H9 (cell line): ENCODE measurements around the gene COP1. TPM values are rescaled to one million over a fixed set of nuclear protein-coding genes. Genes with fewer than 3 reads are reported as not detected.

ENCODE experiments used
- DNase-seq: peaks from one replicate; pipeline ENCODE4 v3.0.0-alpha.2; 2017
- H2AFZ ChIP-seq: one replicate; pipeline ENCODE4 v1.6.1; 2013; ENCODE audit warnings: mild to moderate bottlenecking, low read length, control low read depth, moderate library complexity
- H2AK5ac ChIP-seq: 2 replicates; pipeline ENCODE4 v1.6.1; 2013; ENCODE audit warnings: low read length, control low read depth, mixed read lengths; ENCODE audit not compliant: insufficient read length
- H2BK120ac ChIP-seq: one replicate; pipeline ENCODE4 v1.6.1; 2013; ENCODE audit warnings: low read depth, mild to moderate bottlenecking, low read length, control low read depth, inconsistent platforms; ENCODE audit not compliant: poor library complexity, severe bottlenecking
- H2BK12ac ChIP-seq: 2 replicates; pipeline ENCODE4 v1.6.1; 2013; ENCODE audit warnings: low read length, control low read depth, mixed read lengths, low read depth; ENCODE audit not compliant: insufficient read length
- H2BK15ac ChIP-seq: 2 replicates; pipeline ENCODE4 v1.6.1; 2013; ENCODE audit warnings: low read depth, low read length, control low read depth
- H2BK20ac ChIP-seq: one replicate; pipeline ENCODE4 v1.6.1; 2013; ENCODE audit warnings: low read depth, mild to moderate bottlenecking, low read length, control low read depth, inconsistent platforms; ENCODE audit not compliant: poor library complexity, severe bottlenecking
- H2BK5ac ChIP-seq: 2 replicates; pipeline ENCODE4 v1.6.1; 2013; ENCODE audit warnings: low read length, control low read depth, mixed read lengths; ENCODE audit not compliant: insufficient read length
- H3K14ac ChIP-seq: 2 replicates; pipeline ENCODE4 v1.6.1; 2013; ENCODE audit warnings: low read length, control low read depth; ENCODE audit not compliant: insufficient read depth
- H3K18ac ChIP-seq: 2 replicates; pipeline ENCODE4 v1.6.1; 2013; ENCODE audit warnings: low read depth, mild to moderate bottlenecking, mixed read lengths, low read length, control low read depth; ENCODE audit not compliant: insufficient read length
- H3K23ac ChIP-seq: 2 replicates; pipeline ENCODE4 v1.6.1; 2013; ENCODE audit warnings: low read length, control low read depth, mixed read lengths, low read depth; ENCODE audit not compliant: insufficient read length
- H3K23me2 ChIP-seq: 2 replicates; pipeline ENCODE4 v1.6.1; 2013; ENCODE audit warnings: low read depth, mild to moderate bottlenecking, mixed read lengths, low read length, control low read depth; ENCODE audit not compliant: insufficient read length, poor library complexity, severe bottlenecking
- H3K27ac ChIP-seq: 2 replicates; pipeline ENCODE4 v1.5.1; 2013; ENCODE audit warnings: low read length, control low read depth, mixed read lengths, low read depth; ENCODE audit not compliant: insufficient read length
- H3K27me3 ChIP-seq: 2 replicates; pipeline ENCODE4 v1.6.1; 2013; ENCODE audit warnings: low read length, control low read depth, inconsistent platforms; ENCODE audit not compliant: insufficient read depth
- H3K4ac ChIP-seq: 2 replicates; pipeline ENCODE4 v1.6.1; 2013; ENCODE audit warnings: low read depth, mild to moderate bottlenecking, control low read depth, inconsistent platforms, low read length, moderate library complexity
- H3K4me1 ChIP-seq: 2 replicates; pipeline ENCODE4 v1.6.1; 2013; ENCODE audit warnings: low read length, control low read depth, inconsistent platforms; ENCODE audit not compliant: insufficient read depth
- H3K4me2 ChIP-seq: 2 replicates; pipeline ENCODE4 v1.6.1; 2013; ENCODE audit warnings: low read length, control low read depth, mixed read lengths; ENCODE audit not compliant: insufficient read length, insufficient read depth
- H3K56ac ChIP-seq: 2 replicates; pipeline ENCODE4 v1.6.1; 2013; ENCODE audit warnings: low read depth, mild to moderate bottlenecking, mixed read lengths, low read length, control low read depth; ENCODE audit not compliant: insufficient read length
- H3K79me1 ChIP-seq: 2 replicates; pipeline ENCODE4 v1.6.1; 2013; ENCODE audit warnings: low read depth, mild to moderate bottlenecking, moderate library complexity, low read length, control low read depth, inconsistent platforms; ENCODE audit not compliant: insufficient read depth, poor library complexity, severe bottlenecking
- H3K79me2 ChIP-seq: 2 replicates; pipeline ENCODE4 v1.6.1; 2013; ENCODE audit warnings: low read length, control low read depth, inconsistent platforms; ENCODE audit not compliant: insufficient read depth
- H3K9ac ChIP-seq: 2 replicates; pipeline ENCODE4 v1.6.1; 2013; ENCODE audit warnings: low read length, control low read depth, mixed read lengths; ENCODE audit not compliant: insufficient read length; ENCODE audit errors: extremely low read depth
- H3K9me3 ChIP-seq: one replicate; pipeline ENCODE4 v1.6.1; 2013; ENCODE audit warnings: low read depth, low read length, inconsistent platforms; ENCODE audit not compliant: control insufficient read depth
- H3T11ph ChIP-seq: one replicate; pipeline ENCODE4 v1.6.1; 2013; ENCODE audit warnings: mild to moderate bottlenecking, low read length, control low read depth, inconsistent platforms
- H4K20me1 ChIP-seq: one replicate; pipeline ENCODE4 v1.6.1; 2013; ENCODE audit not compliant: control insufficient read depth, insufficient read length, insufficient read depth
- H4K5ac ChIP-seq: 2 replicates; pipeline ENCODE4 v1.6.1; 2013; ENCODE audit warnings: low read depth, mild to moderate bottlenecking, mixed read lengths, low read length, control low read depth; ENCODE audit not compliant: insufficient read length
- H4K8ac ChIP-seq: replicated peaks from 2 replicates; pipeline ENCODE4 v1.6.1; 2013; ENCODE audit warnings: low read length, control low read depth, mixed read lengths, low read depth; ENCODE audit not compliant: insufficient read length
- H4K91ac ChIP-seq: 2 replicates; pipeline ENCODE4 v1.6.1; 2013; ENCODE audit warnings: low read depth, mild to moderate bottlenecking, moderate library complexity, mixed read lengths, low read length, control low read depth; ENCODE audit not compliant: insufficient read length
- H3K27ac Mint-ChIP-seq, 3 experiments: 2 replicates in 2 of 3; 3 replicates in 1 of 3; pipeline ENCODE4 v1.8.0; 2020 to 2021; ENCODE audit warnings: mixed read lengths in 3 of 3, mild to moderate bottlenecking in 1 of 3, moderate library complexity in 1 of 3
- H3K27me3 Mint-ChIP-seq: 2 replicates; pipeline ENCODE4 v1.8.0; 2021; ENCODE audit warnings: low read depth, mild to moderate bottlenecking, moderate library complexity, mixed read lengths
- H3K36me3 Mint-ChIP-seq, 3 experiments: 2 replicates in 2 of 3; 3 replicates in 1 of 3; pipeline ENCODE4 v1.8.0; 2020 to 2021; ENCODE audit warnings: low read depth in 3 of 3, mixed read lengths in 3 of 3; ENCODE audit not compliant: insufficient read depth in 1 of 3
- H3K4me1 Mint-ChIP-seq, 2 experiments: 2 replicates each; pipeline ENCODE4 v1.8.0; 2020; ENCODE audit warnings: mixed read lengths in 2 of 2
- H3K4me3 Mint-ChIP-seq, 2 experiments: 2 replicates in 1 of 2; 3 replicates in 1 of 2; pipeline ENCODE4 v1.8.0; 2020 to 2021; ENCODE audit warnings: mild to moderate bottlenecking in 2 of 2, mixed read lengths in 2 of 2, moderate library complexity in 1 of 2
- H3K9me3 Mint-ChIP-seq, 2 experiments: 2 replicates in 1 of 2; 3 replicates in 1 of 2; pipeline ENCODE4 v1.8.0; 2020; ENCODE audit warnings: mild to moderate bottlenecking in 2 of 2, mixed read lengths in 2 of 2, moderate library complexity in 1 of 2
- total RNA-seq: library from RNA; stranded (reverse); gene quantifications from 2 replicates; pipeline ENCODE4 v1.2.1, GENCODE V29; 2021
- TF ChIP-seq, protein P1 (sequence below): fragments of 200-600 bp; sonication (generic); conservative IDR thresholded peaks from 3 replicates; pipeline ENCODE4 v1.8.0; 2021; ENCODE audit warnings: antibody characterized with exemption, mild to moderate bottlenecking

Gene COP1
- total RNA-seq, 1 experiment from 2014 or later: 41.3 TPM

DNA sequence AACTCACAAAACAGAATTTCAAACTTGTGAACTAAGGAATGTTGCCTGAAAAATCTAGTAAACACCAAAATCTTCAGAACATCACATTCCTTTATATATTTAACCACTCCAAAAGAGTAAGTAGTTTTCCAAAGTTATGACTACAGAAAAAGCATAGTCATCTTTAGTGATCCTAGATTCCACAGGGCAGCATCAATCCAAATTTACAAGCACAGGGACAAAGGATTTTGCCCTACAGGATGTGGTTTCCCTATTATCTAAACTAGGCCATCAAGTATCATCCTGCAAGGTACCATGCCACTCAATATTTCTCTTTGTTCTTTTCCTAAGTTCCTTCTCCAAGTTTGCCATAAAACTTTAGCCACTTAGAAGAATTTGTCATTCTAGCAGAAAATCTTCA is 33.0 kb downstream of the COP1 start:
- H3K79me2 ChIP-seq: peaks cover 2% of the 10 kb centered on the region; the same call in 1 of the 2 replicates
- H3K27ac ChIP-seq: no peak overlapping the region

More for the DNA sequence above, 33.0 kb downstream of the COP1 start:
- no peak overlapping the region for H3T11ph ChIP-seq
- no peak overlapping the region for H3K4ac ChIP-seq
- no peaks in the 10 kb centered on the region for H3K27me3 ChIP-seq
- H4K5ac ChIP-seq: no peak overlapping the region
- H2BK12ac ChIP-seq: no peak overlapping the region
- H3K4me1 ChIP-seq: no peaks in the 10 kb centered on the region
- H3K23ac ChIP-seq: no peak overlapping the region
- H3K18ac ChIP-seq: no peak overlapping the region
- H4K91ac ChIP-seq: no peak overlapping the region
- no peak overlapping the region for H3K4me3 Mint-ChIP-seq
- H2BK20ac ChIP-seq: no peak overlapping the region
- no peak overlapping the region for H2BK120ac ChIP-seq
- H3K27me3 Mint-ChIP-seq: peaks cover 1% of the 10 kb centered on the region; the same call in 1 of the 2 replicates
- H2BK5ac ChIP-seq: no peak overlapping the region
- no peak for DNase-seq
- H3K9ac ChIP-seq: no peak overlapping the region
- no peaks in the 10 kb centered on the region for H4K20me1 ChIP-seq
- peaks cover 3% of the 10 kb centered on the region in 2 experiments; a peak in 1 of 4 replicates for H3K4me1 Mint-ChIP-seq
- TF ChIP-seq, protein P1, sequence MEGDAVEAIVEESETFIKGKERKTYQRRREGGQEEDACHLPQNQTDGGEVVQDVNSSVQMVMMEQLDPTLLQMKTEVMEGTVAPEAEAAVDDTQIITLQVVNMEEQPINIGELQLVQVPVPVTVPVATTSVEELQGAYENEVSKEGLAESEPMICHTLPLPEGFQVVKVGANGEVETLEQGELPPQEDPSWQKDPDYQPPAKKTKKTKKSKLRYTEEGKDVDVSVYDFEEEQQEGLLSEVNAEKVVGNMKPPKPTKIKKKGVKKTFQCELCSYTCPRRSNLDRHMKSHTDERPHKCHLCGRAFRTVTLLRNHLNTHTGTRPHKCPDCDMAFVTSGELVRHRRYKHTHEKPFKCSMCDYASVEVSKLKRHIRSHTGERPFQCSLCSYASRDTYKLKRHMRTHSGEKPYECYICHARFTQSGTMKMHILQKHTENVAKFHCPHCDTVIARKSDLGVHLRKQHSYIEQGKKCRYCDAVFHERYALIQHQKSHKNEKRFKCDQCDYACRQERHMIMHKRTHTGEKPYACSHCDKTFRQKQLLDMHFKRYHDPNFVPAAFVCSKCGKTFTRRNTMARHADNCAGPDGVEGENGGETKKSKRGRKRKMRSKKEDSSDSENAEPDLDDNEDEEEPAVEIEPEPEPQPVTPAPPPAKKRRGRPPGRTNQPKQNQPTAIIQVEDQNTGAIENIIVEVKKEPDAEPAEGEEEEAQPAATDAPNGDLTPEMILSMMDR: no peak
- H4K8ac ChIP-seq: no peak overlapping the region
- H2AFZ ChIP-seq: no peak overlapping the region
- H3K4me2 ChIP-seq: no peak overlapping the region
- H3K79me1 ChIP-seq: no peaks in the 10 kb centered on the region
- H2AK5ac ChIP-seq: no peak overlapping the region
- no peak overlapping the region for H3K27ac Mint-ChIP-seq
- H3K36me3 Mint-ChIP-seq: peaks cover 32 to 42% (median 39%) of the 10 kb centered on the region in 3 experiments
- no peak overlapping the region for H2BK15ac ChIP-seq
- H3K56ac ChIP-seq: no peak overlapping the region
- peaks cover 8 to 10% of the 10 kb centered on the region in 2 experiments for H3K9me3 Mint-ChIP-seq
- H3K14ac ChIP-seq: no peak overlapping the region
- no peaks in the 10 kb centered on the region for H3K23me2 ChIP-seq
- no peaks in the 10 kb centered on the region for H3K9me3 ChIP-seq
